GM19452 (cell line): Measurements from ENCODE around the gene AZIN2.
"Not testable (repeated sequence)": the region's sequence is repeated elsewhere in the genome, so short reads cannot be mapped to it uniquely, and the experiment has no call there.

Experiments used
- ATAC-seq: cut with Tn5 transposase; IDR thresholded peaks from one replicate; pipeline ENCODE4 v1.9.1; 2021; ENCODE audit not compliant: unreplicated experiment

AZIN2 gene

DNA sequence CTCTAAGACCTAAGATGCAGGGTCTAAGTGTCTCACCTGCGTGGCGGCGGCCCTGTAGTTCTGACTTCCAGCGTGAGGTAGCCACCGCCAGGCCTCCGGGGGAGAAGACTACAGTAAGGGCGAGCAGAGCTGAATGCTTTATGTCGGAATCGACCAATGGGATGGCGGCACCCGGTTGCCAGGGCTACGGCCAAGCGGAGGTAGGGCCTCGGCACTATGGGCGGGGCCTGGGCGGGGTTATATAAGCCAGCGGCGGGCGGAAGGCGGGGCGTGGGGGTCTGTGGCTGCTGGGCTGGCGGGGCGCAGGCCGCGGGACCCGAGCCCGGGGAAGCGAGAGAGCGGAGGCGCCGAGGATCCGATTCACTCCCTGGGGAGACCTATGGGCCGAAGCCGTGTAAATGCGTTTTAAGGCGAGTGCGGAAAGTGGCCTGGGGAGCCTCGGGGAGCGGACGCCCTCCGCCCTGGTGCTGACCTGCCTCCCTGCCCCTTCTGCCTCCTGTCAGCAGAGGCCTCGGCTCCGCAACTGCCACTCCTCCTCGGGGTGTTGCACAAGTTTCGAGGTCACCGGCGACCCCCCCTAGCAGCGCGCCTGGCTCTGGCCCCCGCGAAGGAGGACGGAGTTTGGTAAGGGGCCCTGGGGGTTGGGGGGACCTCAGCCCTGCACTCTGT, at the start of gene AZIN2:
TSS of gene AZIN2 (plus strand) at position 269 of the 669 bp plus-strand sequence. CDS start 1,097 bp downstream, outside the sequence.
- peak; percentile 94 for ATAC-seq

DNA sequence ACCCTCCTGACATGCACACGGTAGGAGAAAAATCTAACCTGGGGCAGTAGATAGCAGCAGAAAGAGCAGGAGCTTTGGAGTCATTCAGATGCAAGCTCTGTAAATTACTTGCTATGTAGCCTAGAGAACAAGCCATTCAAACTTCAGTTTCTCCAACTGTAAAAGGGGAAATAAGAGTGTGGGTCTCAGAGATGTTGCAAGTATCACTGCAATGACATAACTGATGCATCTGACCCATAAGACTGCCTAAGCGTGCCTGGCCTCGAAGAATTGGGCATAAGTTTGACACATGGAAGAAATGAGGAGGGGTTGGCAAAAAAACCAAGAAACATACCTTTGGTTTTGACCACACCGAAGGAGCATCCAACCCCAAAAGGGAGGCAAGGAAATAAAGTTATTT, 49.4 kb upstream of the AZIN2 start:
- no peak for ATAC-seq

DNA sequence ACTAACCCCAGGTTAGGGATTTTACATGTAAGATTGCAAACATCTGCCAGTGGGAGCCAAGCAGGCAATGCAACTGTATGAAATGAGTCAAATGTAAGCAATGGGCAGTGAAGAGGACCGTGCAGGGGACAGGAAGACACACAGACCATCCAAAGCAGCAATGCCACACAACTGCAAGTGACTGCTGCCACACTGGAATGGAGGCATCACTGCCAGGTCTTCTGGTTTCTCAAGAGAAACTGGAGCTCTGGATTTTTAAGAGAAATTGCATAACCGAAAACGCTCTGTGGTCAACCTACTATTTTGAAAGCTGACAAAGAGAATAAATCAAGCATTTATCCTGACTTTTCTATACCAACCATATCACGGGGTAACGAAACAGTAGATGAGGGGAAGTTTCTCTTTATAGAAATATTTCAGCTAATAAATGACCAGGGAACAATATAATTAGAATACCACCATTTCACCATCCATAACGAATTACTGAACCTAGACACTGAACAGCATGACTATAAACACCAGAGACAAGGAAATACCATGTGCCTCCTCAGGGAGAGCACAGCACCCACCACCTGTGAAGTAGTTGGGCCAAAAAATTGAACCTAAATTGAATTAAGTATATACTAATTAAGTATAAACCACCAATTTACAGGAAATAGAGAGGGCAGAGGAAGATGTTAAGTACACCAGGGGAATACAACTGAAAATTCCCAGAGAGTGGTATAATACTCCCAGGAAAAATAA, 48.7 kb upstream of the AZIN2 start:
- ATAC-seq, result no peak

DNA sequence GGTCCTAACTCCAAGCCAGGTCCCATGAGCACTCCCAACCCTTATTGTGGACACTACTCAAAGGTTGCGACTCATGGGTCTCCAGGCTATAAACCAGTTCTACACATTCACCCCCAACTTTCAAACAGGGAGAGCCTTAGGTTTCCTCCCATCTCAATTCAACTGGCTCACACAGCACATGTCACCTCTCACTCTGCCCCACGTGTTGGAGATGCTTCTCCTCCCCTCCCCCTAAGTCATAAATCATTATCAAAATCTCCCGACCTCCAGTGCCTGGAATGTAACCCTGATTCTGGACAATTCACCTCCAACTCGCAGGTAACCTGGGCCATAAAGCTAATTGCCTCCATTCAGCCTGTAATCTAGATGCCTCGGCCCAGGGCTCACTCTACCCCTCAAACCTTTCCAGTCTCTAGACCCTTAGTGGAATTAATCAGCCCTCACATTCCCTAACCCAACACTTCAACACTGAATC, 44.9 kb upstream of the AZIN2 start:
- ATAC-seq, result no peak

DNA sequence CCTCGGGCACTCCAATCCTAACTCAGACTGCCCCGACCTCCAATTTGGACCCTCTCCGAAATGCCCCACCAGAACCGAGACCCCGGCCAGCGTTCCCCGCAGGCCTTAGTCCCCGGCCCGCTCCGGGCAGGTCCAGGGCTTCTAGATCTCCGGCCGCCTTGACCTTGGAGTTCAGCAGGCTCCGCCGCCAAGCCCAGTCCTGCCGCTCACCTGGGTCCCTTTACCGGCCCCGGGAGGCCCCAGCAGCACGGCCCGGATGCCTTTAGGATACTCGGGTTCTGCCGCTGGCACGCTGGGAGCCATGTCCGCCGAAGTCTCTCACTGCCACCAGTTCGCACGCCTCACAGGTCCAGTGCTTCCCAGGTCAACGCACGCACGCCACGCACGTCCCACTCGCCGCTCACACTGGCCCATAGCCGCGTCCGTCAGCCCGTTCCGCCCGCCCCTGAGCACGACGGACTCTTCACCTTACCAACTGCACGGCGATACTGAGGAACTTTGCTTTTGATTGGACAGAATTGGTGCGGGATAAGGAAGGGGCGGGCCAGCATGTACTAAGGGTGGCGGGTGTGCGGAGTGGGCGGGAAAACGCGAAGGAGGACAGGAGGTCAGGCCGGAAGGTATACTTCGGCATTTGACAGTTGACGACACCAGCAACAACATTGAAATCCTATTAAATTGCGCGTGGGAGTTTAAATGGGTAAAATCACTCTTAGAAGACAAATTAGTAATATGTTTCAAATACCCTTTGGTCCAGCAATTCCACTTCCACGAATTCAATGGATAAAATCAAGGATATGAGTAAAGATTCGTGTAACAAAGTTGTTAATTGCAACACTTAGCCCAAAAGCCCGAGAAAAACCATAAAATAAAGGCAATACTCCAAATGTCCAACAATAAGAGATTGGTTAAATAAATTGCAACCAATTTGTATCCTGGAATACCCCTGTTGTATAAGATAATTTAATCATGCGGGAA, 44.1 kb upstream of the AZIN2 start, which contains the start of gene AK2:
TSS of gene AK2 (minus strand) at position 358 of the 978 bp plus-strand sequence. CDS start at position 303, 55 bp downstream.
- ATAC-seq, result peak; percentile 98

DNA sequence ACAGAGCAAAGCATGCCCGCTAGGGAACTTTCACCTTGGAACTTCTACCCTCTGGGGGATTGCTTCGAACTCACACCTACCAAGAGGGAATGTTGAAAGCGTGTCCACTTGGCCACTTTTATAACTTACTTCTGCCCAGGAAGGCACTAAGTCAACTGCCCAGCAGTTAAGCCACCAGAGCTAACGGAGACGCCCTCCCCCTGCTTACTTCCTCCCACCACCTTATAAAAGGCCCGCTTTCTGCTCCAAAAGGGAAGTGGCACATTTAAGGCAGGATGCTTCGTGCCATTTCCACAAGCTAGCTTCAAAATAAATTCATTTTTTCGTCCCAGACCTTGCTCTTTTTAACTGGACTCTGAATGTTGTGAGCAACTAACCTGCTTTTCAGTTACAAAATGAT, 41.1 kb upstream of the AZIN2 start:
- ATAC-seq, result no peak

DNA sequence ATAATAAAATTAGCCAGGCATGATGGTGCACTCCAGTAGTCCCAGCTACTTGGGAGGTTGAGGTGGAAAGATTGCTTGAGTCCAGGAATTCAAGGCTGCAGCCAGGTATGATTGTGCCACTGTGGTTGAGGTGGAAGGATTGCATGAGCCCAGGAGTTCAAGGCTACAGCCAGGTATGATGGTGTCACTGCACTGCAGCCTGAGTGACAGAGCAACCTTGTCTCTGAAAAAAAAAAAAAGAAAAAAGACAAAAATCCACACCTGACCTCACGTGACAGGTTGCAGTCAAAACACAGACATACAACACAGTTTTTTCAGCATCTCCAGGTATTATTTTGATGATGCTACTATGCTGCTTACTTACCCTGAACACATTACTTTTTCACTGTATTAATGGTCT, 39.9 kb upstream of the AZIN2 start:
- no peak for ATAC-seq

DNA sequence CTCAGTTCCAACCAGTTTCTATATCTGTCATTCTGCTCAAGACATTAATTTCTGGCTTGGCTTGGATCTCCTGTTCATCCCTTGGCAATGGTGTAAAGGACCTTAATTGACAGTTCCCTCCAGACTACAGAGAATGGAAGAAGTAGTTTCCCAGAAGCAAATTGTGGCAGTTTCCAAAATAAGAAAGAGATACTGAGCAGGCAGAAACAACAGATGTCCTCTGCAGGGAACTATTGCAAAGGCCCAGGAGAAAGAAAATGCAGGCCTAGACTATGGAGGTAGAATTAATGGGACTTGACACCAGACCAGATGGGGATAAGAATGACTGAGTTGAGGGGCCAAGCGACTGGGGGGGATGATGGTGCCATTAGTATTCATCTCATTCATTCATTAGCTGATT, 38.1 kb upstream of the AZIN2 start:
- ATAC-seq, result no peak

DNA sequence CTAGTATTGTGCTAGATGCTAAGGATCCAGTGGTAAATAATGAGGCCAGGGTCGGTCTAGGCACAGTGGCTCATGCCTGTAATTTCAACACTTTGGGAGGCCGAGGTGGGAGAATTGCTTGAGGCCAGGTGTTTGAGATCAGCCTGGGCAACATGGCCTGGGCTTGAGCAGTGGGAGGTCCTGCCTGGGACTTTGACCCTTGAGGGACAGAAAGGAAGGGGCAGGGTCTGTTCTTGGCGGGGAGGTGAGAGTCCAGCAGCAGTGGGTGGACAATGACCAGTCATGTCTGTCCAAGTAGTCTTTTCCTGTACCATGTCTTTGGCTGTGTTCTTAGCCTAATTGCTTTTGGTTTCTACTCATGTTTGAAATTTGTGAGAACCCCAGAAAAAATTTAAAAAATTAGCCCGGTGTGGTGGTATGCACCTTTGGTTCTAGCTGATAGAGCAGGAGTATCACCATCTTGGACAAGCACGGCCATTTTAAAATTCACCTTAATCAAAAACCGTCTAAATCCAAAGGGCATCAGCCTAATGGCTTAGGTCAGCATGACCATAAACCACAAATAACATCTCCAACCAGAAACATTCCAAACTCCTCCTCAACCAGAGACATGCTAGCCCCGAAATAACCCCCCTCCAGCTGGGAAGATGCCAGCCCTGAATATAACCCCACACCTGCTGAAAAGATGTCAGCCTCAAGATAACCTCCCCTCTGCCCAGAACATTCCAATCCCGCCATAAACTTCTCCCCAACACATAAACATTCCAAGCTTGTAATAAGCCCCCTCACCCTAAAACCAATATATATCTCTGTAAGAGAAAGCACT, 37.5 kb upstream of the AZIN2 start:
- ATAC-seq, result no peak

DNA sequence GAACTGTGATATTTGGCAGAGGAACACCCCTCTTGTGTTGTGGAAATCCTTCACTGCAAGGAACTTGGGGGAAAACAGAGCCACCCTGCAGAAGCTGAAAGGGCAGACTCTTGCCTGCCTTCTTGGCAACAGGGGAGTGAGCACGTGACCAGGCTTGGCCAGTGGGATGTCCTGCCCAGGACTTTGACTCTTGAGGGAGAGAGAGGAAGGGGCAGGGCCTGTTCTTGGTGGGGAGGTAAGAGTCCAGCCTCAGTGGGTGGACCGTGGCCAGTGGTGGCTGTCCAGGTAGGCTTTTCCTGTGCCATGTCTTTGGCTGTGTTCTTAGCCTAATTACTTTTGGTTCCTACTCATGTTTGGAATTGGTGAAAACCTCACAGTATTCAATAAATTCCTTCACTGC, 35.7 kb upstream of the AZIN2 start:
- no peak for ATAC-seq

DNA sequence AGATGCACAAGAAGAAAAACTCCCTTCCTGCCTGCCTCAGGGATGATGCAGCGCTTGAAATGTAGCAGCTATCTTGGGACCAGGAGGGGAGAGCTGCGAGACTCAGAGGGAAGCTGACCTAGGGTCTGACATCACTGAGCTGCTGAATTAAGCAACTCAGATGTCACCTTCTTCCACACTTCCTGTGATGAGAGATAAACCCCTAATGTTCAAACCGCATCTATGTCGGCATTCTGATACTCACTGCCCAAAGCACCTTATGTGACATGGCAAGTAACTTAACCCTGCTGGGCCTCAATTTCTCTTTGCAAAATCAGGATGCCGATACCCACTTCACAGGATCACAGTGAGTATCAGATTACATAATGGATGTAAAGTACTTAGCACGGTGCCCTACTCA, 35.1 kb upstream of the AZIN2 start:
- ATAC-seq, result no peak

DNA sequence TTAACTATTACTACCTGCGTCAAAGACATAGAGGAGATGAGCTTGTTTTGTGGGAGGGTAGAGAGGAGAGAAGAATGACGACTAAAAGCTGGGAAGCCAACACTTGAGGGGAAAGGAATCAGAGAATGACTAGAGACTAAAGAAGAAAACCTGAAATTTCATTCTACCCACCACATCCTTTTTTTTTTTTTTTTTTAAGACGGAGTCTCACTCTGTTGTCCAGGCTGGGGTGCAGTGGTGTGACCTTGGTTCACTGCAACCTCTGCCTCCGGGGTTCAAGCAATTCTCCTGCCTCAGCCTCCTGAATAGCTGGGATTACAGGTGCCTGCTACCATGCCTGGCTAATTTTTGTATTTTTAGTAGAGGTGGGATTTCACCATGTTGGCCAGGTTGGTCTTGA, 34.7 kb upstream of the AZIN2 start:
- ATAC-seq, result not testable (repeated sequence)

DNA sequence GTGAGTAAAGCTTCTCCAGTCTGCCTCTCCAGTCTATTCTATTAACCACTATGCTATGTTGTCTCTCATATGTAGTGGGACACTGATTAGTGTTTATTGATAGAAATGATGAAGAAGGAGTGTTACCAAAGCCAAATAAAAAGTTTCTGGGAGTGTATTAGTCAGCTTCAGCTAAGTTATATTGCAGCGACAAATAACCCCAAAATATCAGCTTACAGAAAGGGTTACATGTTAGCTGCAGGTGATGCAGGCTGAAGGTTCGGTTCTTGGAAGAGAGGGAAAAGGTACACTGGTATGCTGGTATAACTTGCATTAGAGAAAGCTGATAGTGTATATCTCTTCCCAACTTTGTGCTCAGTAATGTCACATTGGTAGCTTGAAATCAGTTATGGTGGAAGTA, 33.7 kb upstream of the AZIN2 start:
- no peak for ATAC-seq

DNA sequence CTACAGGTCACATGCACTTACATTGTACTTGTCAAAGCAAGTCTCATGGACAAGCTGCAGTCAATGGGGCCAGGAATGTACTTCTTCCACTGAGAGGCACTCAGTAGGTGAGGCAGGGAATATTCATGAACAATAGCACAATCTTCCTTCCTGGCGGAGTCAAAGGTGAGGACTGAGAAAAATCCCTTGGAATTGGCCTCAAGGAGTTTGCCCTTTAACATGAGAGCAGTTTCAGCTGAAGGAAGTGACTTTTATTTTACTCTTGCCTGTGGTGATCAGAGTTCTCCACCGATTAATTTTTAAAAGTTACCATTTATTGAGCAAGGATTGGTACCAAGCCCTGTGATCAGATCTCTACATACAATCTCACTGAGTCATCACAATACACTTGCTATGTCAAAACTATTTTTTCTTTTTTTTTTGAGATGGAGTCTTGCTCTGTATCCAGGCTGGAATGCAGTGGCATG, 33.1 kb upstream of the AZIN2 start:
- no peak for ATAC-seq

DNA sequence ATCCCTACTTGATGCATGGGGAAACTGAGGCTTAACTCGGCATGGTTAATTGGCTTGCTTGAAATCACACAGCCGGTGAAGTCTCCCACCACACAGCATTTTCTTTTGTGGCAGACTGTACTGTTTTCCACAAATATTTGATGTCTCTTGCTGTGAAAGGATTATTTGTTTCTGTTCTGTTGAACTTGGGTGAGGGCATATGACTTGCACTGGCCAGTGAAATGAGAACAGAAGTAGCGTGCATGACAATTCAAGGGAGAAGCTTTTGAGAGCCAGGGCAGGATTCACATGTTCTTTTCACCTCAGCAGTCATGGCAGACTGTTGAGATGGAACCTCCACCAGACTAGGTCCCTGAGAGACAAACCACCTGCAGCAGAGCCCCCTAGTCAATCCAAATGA, 32.5 kb upstream of the AZIN2 start:
- no peak for ATAC-seq

DNA sequence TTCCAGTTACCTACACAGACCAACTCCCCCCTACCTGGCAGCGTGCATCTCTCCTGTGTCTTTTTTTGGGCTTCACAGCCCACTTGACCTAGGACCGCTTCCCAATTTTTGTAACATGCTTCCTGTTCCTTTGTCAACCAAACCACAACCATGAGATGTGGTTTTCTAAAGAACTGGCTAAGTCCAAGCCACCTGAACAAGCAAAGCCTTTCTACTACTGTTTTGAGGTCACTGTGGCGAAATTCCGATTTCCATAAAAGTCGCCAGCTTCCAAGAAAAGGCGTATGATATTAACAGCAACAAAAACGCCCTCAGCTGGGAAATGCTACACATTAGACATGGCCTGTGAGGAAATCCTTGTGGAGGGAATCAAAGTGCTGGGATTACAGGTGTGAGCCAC, 31.6 kb upstream of the AZIN2 start:
- no peak for ATAC-seq

DNA sequence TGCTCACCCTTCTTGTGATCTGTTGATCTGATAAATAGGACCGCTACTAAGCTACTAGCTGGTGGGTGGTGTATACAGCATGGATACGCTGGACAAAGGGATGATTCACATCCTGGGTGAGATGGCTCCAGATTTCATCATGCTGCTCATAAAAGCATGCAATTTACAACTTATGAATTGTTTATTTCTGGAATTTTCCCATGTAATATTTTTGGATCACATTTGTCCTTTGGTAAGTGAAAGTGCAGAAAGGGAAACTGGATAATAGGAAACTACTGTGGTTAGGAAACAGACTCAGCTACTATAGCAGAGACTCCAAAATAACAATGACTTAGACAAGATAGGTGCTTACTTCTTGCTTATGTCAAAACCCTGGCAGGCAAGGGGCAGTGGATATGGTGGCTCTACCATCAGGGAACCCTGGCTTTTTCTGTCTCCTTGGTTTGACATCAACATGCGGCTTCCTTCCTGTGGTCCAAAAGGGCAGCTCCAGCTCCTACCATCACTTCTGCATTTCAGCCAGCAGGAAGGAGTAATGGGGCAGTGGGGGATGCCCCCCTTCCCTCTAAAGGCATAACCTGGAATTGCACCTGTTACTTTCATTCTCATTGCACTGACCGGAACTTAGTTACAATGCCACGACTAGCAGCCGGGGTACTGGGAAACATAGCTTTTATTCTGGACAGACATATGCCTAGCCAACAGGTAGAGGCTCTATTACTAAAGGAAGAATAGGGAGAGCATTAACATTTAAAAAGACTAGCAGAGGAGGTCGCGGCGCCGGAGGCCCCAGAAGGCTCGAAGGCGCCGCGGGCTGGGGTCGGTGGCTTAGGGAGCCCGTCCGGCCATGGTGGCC, 30.5 kb upstream of the AZIN2 start:
- no peak for ATAC-seq

DNA sequence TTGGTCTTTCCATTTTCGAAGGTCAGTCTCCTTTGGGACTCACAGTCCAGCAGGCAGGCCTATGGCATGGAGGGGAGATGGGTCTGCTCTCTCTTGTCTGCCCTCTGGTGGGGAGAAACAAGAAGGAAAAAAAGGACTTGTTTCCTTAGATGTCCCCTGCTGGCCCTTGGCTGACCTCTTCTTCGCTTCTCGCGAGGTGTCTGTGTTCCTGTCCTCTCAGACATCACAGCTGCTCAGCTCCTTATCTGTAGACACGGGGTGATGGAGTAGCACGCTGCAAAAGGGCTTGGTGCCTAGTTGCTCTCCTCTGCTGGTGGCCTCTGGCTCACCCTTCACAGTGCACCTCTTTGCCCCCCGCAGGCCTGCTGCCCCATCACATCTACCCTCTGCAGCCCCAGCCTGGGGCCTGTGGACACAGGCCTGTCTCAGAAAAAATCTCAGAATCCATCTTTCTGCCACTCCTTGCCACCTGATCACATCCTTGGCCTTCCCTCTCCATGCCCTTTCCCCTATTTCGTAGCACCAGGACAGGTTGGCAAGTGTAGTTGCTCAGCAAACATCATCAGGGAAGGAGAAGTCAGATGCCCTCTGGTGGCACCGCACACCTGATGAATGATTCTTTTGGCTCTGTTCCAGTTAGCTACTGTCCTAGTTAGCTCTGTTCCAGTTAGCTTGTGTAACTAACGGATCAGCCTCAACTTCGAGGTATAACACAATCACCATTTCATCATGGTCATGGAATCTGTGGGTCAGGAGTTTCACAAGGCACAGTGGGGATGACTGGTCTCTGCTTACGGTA, 25.5 kb upstream of the AZIN2 start:
- ATAC-seq, result no peak

DNA sequence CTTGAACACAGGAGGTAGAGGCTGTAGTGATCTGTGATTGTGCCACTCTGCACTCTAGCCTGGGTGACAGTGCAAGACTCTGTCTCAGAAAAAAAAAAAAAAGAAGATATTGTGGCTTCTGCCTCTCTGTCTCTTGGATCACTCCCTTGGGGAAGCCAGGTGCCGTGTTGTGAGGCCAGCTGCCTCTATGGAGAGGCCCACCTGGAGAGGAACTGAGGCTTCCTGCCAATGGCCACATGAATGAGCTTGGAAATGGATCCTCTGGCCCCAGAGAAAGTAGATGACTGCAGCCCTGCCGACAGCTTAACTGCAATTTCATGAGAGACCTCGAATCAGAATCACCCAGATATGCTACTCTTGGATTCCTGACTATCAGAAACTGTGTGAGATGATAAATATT, 24.5 kb upstream of the AZIN2 start:
- no peak for ATAC-seq
